ENCODE data around the gene SMIM32.

GRCh38 chr5:136236479-136237083 is 43.6 kb upstream of the SMIM32 start:
- TF ChIP-seq CTCF (IDR thresholded peaks at IDR 0.05): no peak
- no peak for TF ChIP-seq POLR2A (IDR thresholded peaks at IDR 0.05)

All from adrenal gland (tissue), 5 donors.